A549 (cell line): Measurements from ENCODE around the gene KREMEN1.

ENCODE experiments used
- BHLHE40 ChIP-seq: IDR thresholded peaks from 2 replicates; pipeline ENCODE4 v1.6.1; 2012; ENCODE audit warnings: low read depth, low read length, inconsistent platforms
- CHD4 ChIP-seq: fragments of 200-600 bp; sonication (generic); IDR thresholded peaks from 2 replicates; pipeline ENCODE4 v1.6.1; 2016; ENCODE audit warnings: antibody characterized with exemption, mild to moderate bottlenecking, borderline replicate concordance
- CTCF ChIP-seq: fragments of >200 bp; sonication (Bioruptor Twin); formaldehyde crosslinking; IDR thresholded peaks from 3 replicates; pipeline ENCODE4 v1.5.1; 2016
- FOXS1 ChIP-seq: fragments of 250-450 bp; sonication (Bioruptor Pico); IDR thresholded peaks from 2 replicates; pipeline ENCODE4 v1.5.0; 2020; ENCODE audit warnings: mild to moderate bottlenecking, moderate library complexity
- MAX ChIP-seq: IDR thresholded peaks from 2 replicates; pipeline ENCODE4 v1.6.1; 2012
- PHF8 ChIP-seq: fragments of 200-600 bp; sonication (generic); IDR thresholded peaks from 2 replicates; pipeline ENCODE4 v1.6.1; 2016; ENCODE audit warnings: low read depth, mild to moderate bottlenecking, antibody characterized with exemption, moderate library complexity, borderline replicate concordance
- POLR2A ChIP-seq: IDR thresholded peaks from 2 replicates; pipeline ENCODE4 v1.6.1; 2012; ENCODE audit warnings: mild to moderate bottlenecking, low read length
- RFX5 ChIP-seq: fragments of 450-650 bp; IDR thresholded peaks from 2 replicates; pipeline ENCODE4 v1.7.1; 2014; ENCODE audit warnings: antibody characterized with exemption, mild to moderate bottlenecking, moderate library complexity
- SREBF2 ChIP-seq: fragments of 450-650 bp; IDR thresholded peaks from 2 replicates; pipeline ENCODE4 v1.6.1; 2014; ENCODE audit warnings: mild to moderate bottlenecking, moderate library complexity

GRCh38 chr22:29065468-29066190 is 7.2 kb upstream of the KREMEN1 start:
- TF ChIP-seq PHF8 (no peak), CTCF (no peak), POLR2A (no peak), CHD4 (no peak), BHLHE40 (no peak), MAX (no peak), SREBF2 (no peak), FOXS1 (CRISPR knock-in tag) (no peak), RFX5 (no peak)
